ENCODE data around the gene GFPT1. TPM values are rescaled to one million over a fixed set of nuclear protein-coding genes. Genes with fewer than 3 reads are reported as not detected.

The GFPT1 gene
- total and polyA plus RNA-seq, 12 donors, result 5.5 to 96.5 (median 29.0) TPM

DNA sequence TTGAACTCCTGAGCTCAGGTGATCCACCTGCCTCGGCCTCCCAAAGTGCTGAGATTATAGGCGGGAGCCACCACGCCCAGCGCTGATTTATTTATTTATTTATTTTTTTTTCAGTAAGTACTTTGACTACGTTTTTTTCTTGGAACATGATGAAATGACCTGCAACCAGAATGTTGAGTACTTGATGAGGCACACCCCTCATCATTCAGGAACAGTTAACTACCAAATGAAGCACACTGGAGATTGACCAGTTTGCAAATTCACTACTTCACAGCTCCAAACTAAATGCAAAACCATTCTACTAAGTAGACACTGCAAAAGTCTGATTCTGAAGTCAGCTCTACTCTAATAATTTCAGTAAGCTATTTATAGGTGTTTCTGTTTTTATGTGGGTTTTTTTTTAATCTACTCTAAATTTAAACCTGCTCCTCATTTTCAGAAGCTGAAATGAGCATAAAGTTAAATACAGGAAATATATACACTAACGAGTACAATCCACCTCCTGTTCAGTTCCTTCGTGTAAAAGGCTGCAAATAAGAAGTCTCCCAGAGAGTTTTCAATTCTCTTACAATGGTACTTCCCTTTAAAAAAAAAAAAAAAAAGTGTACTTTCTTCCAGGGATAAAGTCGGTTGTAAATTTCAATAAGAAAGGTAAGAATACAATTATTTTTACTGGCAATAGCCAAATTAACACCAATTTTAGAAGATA lies 1.4 kb downstream of the GFPT1 start:
- Histone ChIP-seq H3K4me3 (peak overlapping the region in 2 of 4 donors; percentile 71 to 81), H3K4me1 (replicated peaks in 1 of 2) (peaks cover 7 to 30% of the 10 kb centered on the region in 2 donors), H3K36me3 (replicated peaks in 1 of 2) (no peaks in the 10 kb centered on the region), H3K9me3 (replicated peaks in 1 of 3) (no peaks in the 10 kb centered on the region), H3K27me3 (no peaks in the 10 kb centered on the region), H3K27ac (no peak overlapping the region)
- 67 to 71% (median 70%) methylated on average over 8 of the region's 8 CpGs for WGBS, 4 donors
- DNase-seq, result no peak
- TF ChIP-seq POLR2A (IDR thresholded peaks at IDR 0.05), result no peak
- TF ChIP-seq, protein P1, sequence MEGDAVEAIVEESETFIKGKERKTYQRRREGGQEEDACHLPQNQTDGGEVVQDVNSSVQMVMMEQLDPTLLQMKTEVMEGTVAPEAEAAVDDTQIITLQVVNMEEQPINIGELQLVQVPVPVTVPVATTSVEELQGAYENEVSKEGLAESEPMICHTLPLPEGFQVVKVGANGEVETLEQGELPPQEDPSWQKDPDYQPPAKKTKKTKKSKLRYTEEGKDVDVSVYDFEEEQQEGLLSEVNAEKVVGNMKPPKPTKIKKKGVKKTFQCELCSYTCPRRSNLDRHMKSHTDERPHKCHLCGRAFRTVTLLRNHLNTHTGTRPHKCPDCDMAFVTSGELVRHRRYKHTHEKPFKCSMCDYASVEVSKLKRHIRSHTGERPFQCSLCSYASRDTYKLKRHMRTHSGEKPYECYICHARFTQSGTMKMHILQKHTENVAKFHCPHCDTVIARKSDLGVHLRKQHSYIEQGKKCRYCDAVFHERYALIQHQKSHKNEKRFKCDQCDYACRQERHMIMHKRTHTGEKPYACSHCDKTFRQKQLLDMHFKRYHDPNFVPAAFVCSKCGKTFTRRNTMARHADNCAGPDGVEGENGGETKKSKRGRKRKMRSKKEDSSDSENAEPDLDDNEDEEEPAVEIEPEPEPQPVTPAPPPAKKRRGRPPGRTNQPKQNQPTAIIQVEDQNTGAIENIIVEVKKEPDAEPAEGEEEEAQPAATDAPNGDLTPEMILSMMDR (IDR thresholded peaks at IDR 0.05), result no peak
- intact Hi-C loops (cut with DNase I), result no loop called here

- WGBS, 4 donors, result 86 to 95% (median 91%) methylated on average over 5 of the region's 5 CpGs
- H3K27ac ChIP-seq, result no peak overlapping the region
- TF ChIP-seq, protein P1 (IDR thresholded peaks at IDR 0.05), result no peak
- TF ChIP-seq POLR2A (IDR thresholded peaks at IDR 0.05), result no peak
- no peak for DNase-seq
- H3K27me3 ChIP-seq, result no peaks in the 10 kb centered on the region
- H3K36me3 ChIP-seq (replicated peaks in 1 of 2), result no peaks in the 10 kb centered on the region
- no peak overlapping the region for H3K4me3 ChIP-seq
- peaks cover 7 to 30% of the 10 kb centered on the region in 2 donors for H3K4me1 ChIP-seq (replicated peaks in 1 of 2)
- H3K9me3 ChIP-seq (replicated peaks in 1 of 3), result no peaks in the 10 kb centered on the region
- intact Hi-C loops (cut with DNase I), result no loop called here
Measured at GRCh38 chr2:69384618-69385081, 2.4 kb downstream of the GFPT1 start.

- H3K27ac ChIP-seq, result no peak overlapping the region
- 92 to 97% (median 97%) methylated on average over 7 of the region's 7 CpGs for WGBS, 4 donors
- no peaks in the 10 kb centered on the region for H3K27me3 ChIP-seq
- H3K9me3 ChIP-seq (replicated peaks in 1 of 3), result no peaks in the 10 kb centered on the region
- H3K4me3 ChIP-seq, result no peak overlapping the region
- DNase-seq, result no peak
- TF ChIP-seq, protein P1 (IDR thresholded peaks at IDR 0.05), result no peak
- TF ChIP-seq POLR2A (IDR thresholded peaks at IDR 0.05), result no peak
- H3K4me1 ChIP-seq (replicated peaks in 1 of 2), result peaks cover 7 to 30% of the 10 kb centered on the region in 2 donors
- intact Hi-C loops (cut with DNase I), result no loop called here
- no peaks in the 10 kb centered on the region for H3K36me3 ChIP-seq (replicated peaks in 1 of 2)
Measured at GRCh38 chr2:69383176-69383812, 3.7 kb downstream of the GFPT1 start.

- Histone ChIP-seq H3K36me3 (replicated peaks in 1 of 2) (no peaks in the 10 kb centered on the region), H3K27ac (no peak overlapping the region), H3K4me1 (replicated peaks in 1 of 2) (peaks cover 7 to 26% of the 10 kb centered on the region in 2 donors), H3K27me3 (no peaks in the 10 kb centered on the region), H3K4me3 (no peak overlapping the region), H3K9me3 (replicated peaks in 1 of 3) (no peaks in the 10 kb centered on the region)
- TF ChIP-seq, protein P1 (IDR thresholded peaks at IDR 0.05), result no peak
- no peak for TF ChIP-seq POLR2A (IDR thresholded peaks at IDR 0.05)
- 90 to 98% (median 96%) methylated on average over 2 of the region's 2 CpGs for WGBS, 4 donors
- intact Hi-C loops (cut with DNase I), result no loop called here
- DNase-seq, result no peak
Measured at GRCh38 chr2:69382547-69382946, 4.5 kb downstream of the GFPT1 start.

All from adrenal gland (tissue), 12 donors.